Liver (tissue), 3 donors: ENCODE measurements around the gene PARP3.
A peak's percentile ranks its signal among the peaks of the same experiment; 100 is the strongest.

Experiments
- EGR1 ChIP-seq, 2 donors: IDR thresholded peaks; 2 replicates each; pipeline ENCODE4 v1.6.1; 2016 to 2018; ENCODE audit warnings: antibody characterized with exemption in 2 of 2, low read depth in 2 of 2
- FOXA2 ChIP-seq: IDR thresholded peaks from 2 replicates; pipeline ENCODE4 v1.6.1; 2016; ENCODE audit warnings: antibody characterized with exemption
- GABPA ChIP-seq, 2 donors: IDR thresholded peaks in 1 of 2; conservative IDR thresholded peaks in 1 of 2; 2 replicates each; pipeline ENCODE4 v1.6.1; 2016; ENCODE audit warnings: antibody characterized with exemption in 2 of 2, mild to moderate bottlenecking in 1 of 2, moderate library complexity in 1 of 2
- HNF4G ChIP-seq: IDR thresholded peaks from 2 replicates; pipeline ENCODE4 v1.6.1; 2016; ENCODE audit warnings: antibody characterized with exemption
- JUND ChIP-seq, 2 donors: IDR thresholded peaks; 2 replicates each; pipeline ENCODE4 v1.6.1; 2016; ENCODE audit warnings: antibody characterized with exemption in 2 of 2
- RAD21 ChIP-seq, 2 donors: IDR thresholded peaks; 2 replicates each; pipeline ENCODE4 v1.6.1; 2016; ENCODE audit warnings: antibody characterized with exemption in 2 of 2, mild to moderate bottlenecking in 2 of 2
- YY1 ChIP-seq: IDR thresholded peaks from 2 replicates; pipeline ENCODE4 v1.6.1; 2016; ENCODE audit warnings: antibody characterized with exemption, mild to moderate bottlenecking
- TF ChIP-seq, protein P1 (sequence below): IDR thresholded peaks from 2 replicates; pipeline ENCODE4 v1.6.1; 2016; ENCODE audit warnings: antibody characterized with exemption
- TF ChIP-seq, protein P2 (sequence below): fragments of 150-350 bp; IDR thresholded peaks from 2 replicates; pipeline ENCODE4 v1.5.1; 2017; ENCODE audit warnings: improper control_type of control experiment, low read depth, low read length; ENCODE audit not compliant: missing input control
- TF ChIP-seq, protein P3 (sequence below): IDR thresholded peaks from 2 replicates; pipeline ENCODE4 v1.6.1; 2016; ENCODE audit warnings: antibody characterized with exemption
- TF ChIP-seq, protein P4 (sequence below): IDR thresholded peaks from 2 replicates; pipeline ENCODE4 v1.6.1; 2016; ENCODE audit warnings: antibody characterized with exemption, mild to moderate bottlenecking
- TF ChIP-seq, protein P5 (sequence below): IDR thresholded peaks from 2 replicates; pipeline ENCODE4 v1.6.1; 2016; ENCODE audit warnings: antibody characterized with exemption
- donor health status: healthy.
- donor health status: healthy.

DNA sequence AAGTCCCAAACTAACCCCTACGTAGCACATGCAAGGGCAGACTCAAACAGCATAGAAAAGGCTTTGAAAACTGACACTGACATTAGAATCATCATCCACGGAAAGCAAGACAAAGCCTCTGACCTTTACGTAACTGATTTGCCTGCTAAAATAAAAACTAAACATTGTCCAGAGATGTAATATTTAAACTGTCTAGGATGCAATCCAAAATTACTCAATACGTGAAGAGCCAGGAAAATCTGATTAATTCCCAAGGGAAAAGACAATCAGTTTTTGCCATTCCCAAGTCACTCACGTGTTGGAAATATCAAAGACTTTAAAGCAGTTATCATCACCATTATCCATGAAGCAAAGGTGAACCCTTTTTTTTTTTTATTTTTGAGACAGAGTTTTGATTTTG lies 25.7 kb upstream of the PARP3 start:
- TF ChIP-seq, protein P1, sequence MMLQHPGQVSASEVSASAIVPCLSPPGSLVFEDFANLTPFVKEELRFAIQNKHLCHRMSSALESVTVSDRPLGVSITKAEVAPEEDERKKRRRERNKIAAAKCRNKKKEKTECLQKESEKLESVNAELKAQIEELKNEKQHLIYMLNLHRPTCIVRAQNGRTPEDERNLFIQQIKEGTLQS: no peak
- TF ChIP-seq FOXA2: no peak
- TF ChIP-seq HNF4G: no peak
- TF ChIP-seq, protein P2, sequence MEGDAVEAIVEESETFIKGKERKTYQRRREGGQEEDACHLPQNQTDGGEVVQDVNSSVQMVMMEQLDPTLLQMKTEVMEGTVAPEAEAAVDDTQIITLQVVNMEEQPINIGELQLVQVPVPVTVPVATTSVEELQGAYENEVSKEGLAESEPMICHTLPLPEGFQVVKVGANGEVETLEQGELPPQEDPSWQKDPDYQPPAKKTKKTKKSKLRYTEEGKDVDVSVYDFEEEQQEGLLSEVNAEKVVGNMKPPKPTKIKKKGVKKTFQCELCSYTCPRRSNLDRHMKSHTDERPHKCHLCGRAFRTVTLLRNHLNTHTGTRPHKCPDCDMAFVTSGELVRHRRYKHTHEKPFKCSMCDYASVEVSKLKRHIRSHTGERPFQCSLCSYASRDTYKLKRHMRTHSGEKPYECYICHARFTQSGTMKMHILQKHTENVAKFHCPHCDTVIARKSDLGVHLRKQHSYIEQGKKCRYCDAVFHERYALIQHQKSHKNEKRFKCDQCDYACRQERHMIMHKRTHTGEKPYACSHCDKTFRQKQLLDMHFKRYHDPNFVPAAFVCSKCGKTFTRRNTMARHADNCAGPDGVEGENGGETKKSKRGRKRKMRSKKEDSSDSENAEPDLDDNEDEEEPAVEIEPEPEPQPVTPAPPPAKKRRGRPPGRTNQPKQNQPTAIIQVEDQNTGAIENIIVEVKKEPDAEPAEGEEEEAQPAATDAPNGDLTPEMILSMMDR: no peak
- TF ChIP-seq, protein P3, sequence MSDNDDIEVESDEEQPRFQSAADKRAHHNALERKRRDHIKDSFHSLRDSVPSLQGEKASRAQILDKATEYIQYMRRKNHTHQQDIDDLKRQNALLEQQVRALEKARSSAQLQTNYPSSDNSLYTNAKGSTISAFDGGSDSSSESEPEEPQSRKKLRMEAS: no peak
- TF ChIP-seq, protein P4, sequence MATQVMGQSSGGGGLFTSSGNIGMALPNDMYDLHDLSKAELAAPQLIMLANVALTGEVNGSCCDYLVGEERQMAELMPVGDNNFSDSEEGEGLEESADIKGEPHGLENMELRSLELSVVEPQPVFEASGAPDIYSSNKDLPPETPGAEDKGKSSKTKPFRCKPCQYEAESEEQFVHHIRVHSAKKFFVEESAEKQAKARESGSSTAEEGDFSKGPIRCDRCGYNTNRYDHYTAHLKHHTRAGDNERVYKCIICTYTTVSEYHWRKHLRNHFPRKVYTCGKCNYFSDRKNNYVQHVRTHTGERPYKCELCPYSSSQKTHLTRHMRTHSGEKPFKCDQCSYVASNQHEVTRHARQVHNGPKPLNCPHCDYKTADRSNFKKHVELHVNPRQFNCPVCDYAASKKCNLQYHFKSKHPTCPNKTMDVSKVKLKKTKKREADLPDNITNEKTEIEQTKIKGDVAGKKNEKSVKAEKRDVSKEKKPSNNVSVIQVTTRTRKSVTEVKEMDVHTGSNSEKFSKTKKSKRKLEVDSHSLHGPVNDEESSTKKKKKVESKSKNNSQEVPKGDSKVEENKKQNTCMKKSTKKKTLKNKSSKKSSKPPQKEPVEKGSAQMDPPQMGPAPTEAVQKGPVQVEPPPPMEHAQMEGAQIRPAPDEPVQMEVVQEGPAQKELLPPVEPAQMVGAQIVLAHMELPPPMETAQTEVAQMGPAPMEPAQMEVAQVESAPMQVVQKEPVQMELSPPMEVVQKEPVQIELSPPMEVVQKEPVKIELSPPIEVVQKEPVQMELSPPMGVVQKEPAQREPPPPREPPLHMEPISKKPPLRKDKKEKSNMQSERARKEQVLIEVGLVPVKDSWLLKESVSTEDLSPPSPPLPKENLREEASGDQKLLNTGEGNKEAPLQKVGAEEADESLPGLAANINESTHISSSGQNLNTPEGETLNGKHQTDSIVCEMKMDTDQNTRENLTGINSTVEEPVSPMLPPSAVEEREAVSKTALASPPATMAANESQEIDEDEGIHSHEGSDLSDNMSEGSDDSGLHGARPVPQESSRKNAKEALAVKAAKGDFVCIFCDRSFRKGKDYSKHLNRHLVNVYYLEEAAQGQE: no peak
- TF ChIP-seq JUND (IDR thresholded peaks at IDR 0.05): peak in 1 of 2 donors; percentile 64
- TF ChIP-seq EGR1 (IDR thresholded peaks at IDR 0.05; ENCODE audit: low read depth in 2 of 2): no peak
- TF ChIP-seq, protein P5, sequence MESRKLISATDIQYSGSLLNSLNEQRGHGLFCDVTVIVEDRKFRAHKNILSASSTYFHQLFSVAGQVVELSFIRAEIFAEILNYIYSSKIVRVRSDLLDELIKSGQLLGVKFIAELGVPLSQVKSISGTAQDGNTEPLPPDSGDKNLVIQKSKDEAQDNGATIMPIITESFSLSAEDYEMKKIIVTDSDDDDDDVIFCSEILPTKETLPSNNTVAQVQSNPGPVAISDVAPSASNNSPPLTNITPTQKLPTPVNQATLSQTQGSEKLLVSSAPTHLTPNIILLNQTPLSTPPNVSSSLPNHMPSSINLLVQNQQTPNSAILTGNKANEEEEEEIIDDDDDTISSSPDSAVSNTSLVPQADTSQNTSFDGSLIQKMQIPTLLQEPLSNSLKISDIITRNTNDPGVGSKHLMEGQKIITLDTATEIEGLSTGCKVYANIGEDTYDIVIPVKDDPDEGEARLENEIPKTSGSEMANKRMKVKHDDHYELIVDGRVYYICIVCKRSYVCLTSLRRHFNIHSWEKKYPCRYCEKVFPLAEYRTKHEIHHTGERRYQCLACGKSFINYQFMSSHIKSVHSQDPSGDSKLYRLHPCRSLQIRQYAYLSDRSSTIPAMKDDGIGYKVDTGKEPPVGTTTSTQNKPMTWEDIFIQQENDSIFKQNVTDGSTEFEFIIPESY: no peak
- no peak for TF ChIP-seq RAD21 (IDR thresholded peaks at IDR 0.05)
- no peak for TF ChIP-seq YY1
- TF ChIP-seq GABPA (IDR thresholded peaks at IDR 0.05 in 1 of 2, conservative IDR thresholded peaks at IDR 0.05 in 1 of 2): no peak
